HCT116 (cell line): ENCODE measurements around the gene KCNK3. TPM values are rescaled to one million over a fixed set of nuclear protein-coding genes. Genes with fewer than 3 reads are reported as not detected.

Source experiments
- ATAC-seq: fragments of 200-7000 bp; cut with Tn5 transposase; 2 replicates; pipeline ENCODE4 v1.9.1; 2020; ENCODE audit warnings: mild to moderate bottlenecking, moderate library complexity
- BruUV-seq: library from RNA; stranded (reverse); fragments of 400-500 nt; replicated peaks from 2 replicates; lab custom pipeline; 2021; lab: Mats Ljungman, UMichigan
- CTCF ChIA-PET: fragments of 300-600 bp; sonication (Branson Sonifier 250); formaldehyde crosslinking; loops from one replicate; lab custom pipeline; 2021; ENCODE audit warnings: antibody characterized with exemption; lab: Charles Lee
- POLR2A ChIA-PET: fragments of 300-600, 350-600 bp; sonication (Branson Sonifier 250); formaldehyde crosslinking; loops from one replicate; lab custom pipeline; 2021; ENCODE audit warnings: antibody characterized with exemption; lab: Charles Lee
- RAD21 ChIA-PET, 2 experiments: fragments of 300-600 bp; sonication (Branson Sonifier 250); formaldehyde crosslinking; loops; one replicate each; lab custom pipeline; 2023; ENCODE audit warnings: low total read pairs in 2 of 2; ENCODE audit not compliant: uncharacterized antibody in 2 of 2, unreplicated experiment in 2 of 2, low non-redundant PET in 1 of 2; lab: Charles Lee
- DNase-seq: peaks from one replicate; pipeline ENCODE4 v3.0.0-alpha.2; 2010; ENCODE audit warnings: low read depth, low spot score
- H2AFZ ChIP-seq: fragments of 200-600 bp; shearing (Covaris generic), sonication (generic); 2 replicates; pipeline ENCODE4 v1.6.1; 2017; ENCODE audit warnings: low read depth, mixed run types, mixed read lengths, antibody characterized with exemption, low read length; ENCODE audit not compliant: poor library complexity, severe bottlenecking
- H3K27ac ChIP-seq: 2 replicates; pipeline ENCODE4 v1.5.1; 2012; ENCODE audit warnings: low read depth, low read length
- H3K27me3 ChIP-seq: fragments of 200-600 bp; sonication (generic); 2 replicates; pipeline ENCODE4 v1.6.1; 2016; ENCODE audit warnings: mixed run types, low read length, mixed read lengths; ENCODE audit not compliant: insufficient read depth
- H3K36me3 ChIP-seq, 2 experiments: fragments of 200-500 bp in 1 of 2; fragments of 200-600 bp in 1 of 2; sonication (Bioruptor generic) in 1 of 2; sonication (generic) in 1 of 2; 2 replicates each; pipeline versions ENCODE4 v1.5.1 to v1.6.1; 2014 to 2016; ENCODE audit warnings: low read length in 2 of 2, inconsistent platforms in 1 of 2, mixed read lengths in 1 of 2, mixed run types in 1 of 2; ENCODE audit not compliant: insufficient read depth in 2 of 2, control insufficient read depth in 1 of 2
- H3K4me1 ChIP-seq, 2 experiments: fragments of 200-600 bp in 1 of 2; sonication (generic) in 1 of 2; 2 replicates each; pipeline versions ENCODE4 v1.5.1 to v1.6.1; 2012 to 2017; ENCODE audit warnings: low read length in 2 of 2, inconsistent platforms in 1 of 2, mild to moderate bottlenecking in 1 of 2, mixed read lengths in 1 of 2, mixed run types in 1 of 2, moderate library complexity in 1 of 2; ENCODE audit not compliant: insufficient read depth in 2 of 2, control insufficient read depth in 1 of 2
- H3K4me2 ChIP-seq: fragments of 200-600 bp; sonication (generic); 2 replicates; pipeline ENCODE4 v1.6.1; 2017; ENCODE audit warnings: mixed run types, low read length, mixed read lengths
- H3K4me3 ChIP-seq, 2 experiments: fragments of 200-600 bp in 1 of 2; sonication (generic) in 1 of 2; replicated peaks in 1 of 2; 2 replicates each; pipeline ENCODE4 v1.5.1; 2011 to 2016; ENCODE audit warnings: low read length in 2 of 2, control low read depth in 1 of 2, low read depth in 1 of 2, mild to moderate bottlenecking in 1 of 2, mixed read lengths in 1 of 2, mixed run types in 1 of 2
- H3K79me2 ChIP-seq: fragments of 200-600 bp; sonication (generic); 2 replicates; pipeline ENCODE4 v1.6.1; 2017; ENCODE audit warnings: mild to moderate bottlenecking, mixed run types, low read length, moderate library complexity, mixed read lengths; ENCODE audit not compliant: insufficient read depth
- H3K9ac ChIP-seq: fragments of 200-600 bp; sonication (generic); 2 replicates; pipeline ENCODE4 v1.6.1; 2016; ENCODE audit warnings: low read length, mixed read lengths
- H3K9me2 ChIP-seq: fragments of 200-600 bp; sonication (generic), shearing (Covaris generic); 2 replicates; pipeline ENCODE4 v1.6.1; 2017; ENCODE audit warnings: mixed run types, mild to moderate bottlenecking, moderate library complexity; ENCODE audit not compliant: insufficient read depth
- H3K9me3 ChIP-seq, 2 experiments: fragments of 200-500 bp in 1 of 2; fragments of 200-600 bp in 1 of 2; sonication (Bioruptor generic) in 1 of 2; sonication (generic) in 1 of 2; 2 replicates each; pipeline ENCODE4 v1.6.1; 2014 to 2017; ENCODE audit warnings: low read length in 2 of 2, mixed read lengths in 2 of 2, inconsistent platforms in 1 of 2, low read depth in 1 of 2, mild to moderate bottlenecking in 1 of 2, mixed run types in 1 of 2, moderate library complexity in 1 of 2; ENCODE audit not compliant: control insufficient read depth in 1 of 2, insufficient read depth in 1 of 2
- H4K20me1 ChIP-seq: fragments of 200-600 bp; sonication (generic), shearing (Covaris generic); 2 replicates; pipeline ENCODE4 v1.6.1; 2017; ENCODE audit warnings: mixed run types, mild to moderate bottlenecking, moderate library complexity; ENCODE audit not compliant: insufficient read depth
- ATF3 ChIP-seq: IDR thresholded peaks from 2 replicates; pipeline ENCODE4 v1.6.1; 2012
- CBX3 ChIP-seq: IDR thresholded peaks from 2 replicates; pipeline ENCODE4 v1.6.1; 2012; ENCODE audit warnings: low read depth
- CTCF ChIP-seq, 3 experiments: fragments of 200-600 bp in 1 of 3; sonication (generic) in 1 of 3; IDR thresholded peaks in 2 of 3; conservative IDR thresholded peaks in 1 of 3; 2 replicates each; pipeline ENCODE4 v1.5.1; 2012 to 2017; ENCODE audit warnings: low read depth in 2 of 3, low read length in 2 of 3, antibody characterized with exemption in 1 of 3, borderline replicate concordance in 1 of 3, control low read depth in 1 of 3, mild to moderate bottlenecking in 1 of 3, mixed read lengths in 1 of 3, mixed run types in 1 of 3, moderate library complexity in 1 of 3; ENCODE audit not compliant: insufficient read depth in 1 of 3
- EGR1 ChIP-seq: IDR thresholded peaks from 2 replicates; pipeline ENCODE4 v1.6.1; 2012; ENCODE audit warnings: low read depth
- ELF1 ChIP-seq: IDR thresholded peaks from 2 replicates; pipeline ENCODE4 v1.6.1; 2012; ENCODE audit warnings: low read depth, borderline replicate concordance
- EZH2 ChIP-seq: fragments of 200-600 bp; sonication (generic); IDR thresholded peaks from 2 replicates; pipeline ENCODE4 v1.6.1; 2017; ENCODE audit warnings: antibody characterized with exemption, mixed run types
- EZH2phosphoT487 ChIP-seq: fragments of 200-600 bp; IDR thresholded peaks from 2 replicates; pipeline ENCODE4 v1.6.1; 2018; ENCODE audit warnings: antibody characterized with exemption, borderline replicate concordance
- FOSL1 ChIP-seq: IDR thresholded peaks from 2 replicates; pipeline ENCODE4 v1.6.1; 2012; ENCODE audit warnings: low read depth
- MAX ChIP-seq: IDR thresholded peaks from 2 replicates; pipeline ENCODE4 v1.6.1; 2012
- POLR2A ChIP-seq: IDR thresholded peaks from 2 replicates; pipeline ENCODE4 v1.7.0; 2011; ENCODE audit warnings: borderline replicate concordance; ENCODE audit not compliant: insufficient read depth, insufficient read length; ENCODE audit errors: extremely low read depth
- POLR2AphosphoS5 ChIP-seq: IDR thresholded peaks from 2 replicates; pipeline ENCODE4 v1.6.1; 2011; ENCODE audit warnings: mild to moderate bottlenecking, low read depth, low read length, moderate library complexity
- SIN3A ChIP-seq: IDR thresholded peaks from 2 replicates; pipeline ENCODE4 v1.6.1; 2012; ENCODE audit warnings: low read depth
- SP1 ChIP-seq: IDR thresholded peaks from 2 replicates; pipeline ENCODE4 v1.6.1; 2012; ENCODE audit warnings: low read depth
- SRF ChIP-seq: IDR thresholded peaks from 2 replicates; pipeline ENCODE4 v1.6.1; 2012; ENCODE audit warnings: low read depth
- TCF7L2 ChIP-seq: IDR thresholded peaks from 2 replicates; pipeline ENCODE4 v1.7.0; 2011; ENCODE audit warnings: borderline replicate concordance, inconsistent platforms; ENCODE audit not compliant: insufficient read depth, insufficient read length; ENCODE audit errors: extremely low read depth
- YY1 ChIP-seq: IDR thresholded peaks from 2 replicates; pipeline ENCODE4 v1.6.1; 2011; ENCODE audit warnings: low read length, low read depth, moderate library complexity, mild to moderate bottlenecking; ENCODE audit not compliant: insufficient replicate concordance; ENCODE audit errors: extremely low read depth
- ZNF274 ChIP-seq: fragments of 200-500 bp; sonication (Bioruptor generic); IDR thresholded peaks from 2 replicates; pipeline ENCODE4 v1.6.1; 2014; ENCODE audit warnings: mild to moderate bottlenecking, low read depth, low read length, inconsistent platforms
- intact Hi-C: fragments of 100-400 bp; cut with micrococcal nuclease; formaldehyde crosslinking; loops from 2 replicates; pipeline ENCODE4 v1.10.0; 2022
- total RNA-seq: library from RNA; stranded (reverse); gene quantifications from one replicate; pipeline ENCODE4 v1.2.1, GENCODE V29; 2021; ENCODE audit not compliant: unreplicated experiment

The KCNK3 gene
- total RNA-seq, 1 experiment from 2014 or later = 0.71 TPM

GRCh38 chr2:26722911-26723310, 30.4 kb downstream of the KCNK3 start:
- ATAC-seq (no peak), DNase-seq (no peak)
- ChIA-PET POLR2A (interaction anchor here (1.1 to 2.5 kb wide), 4 partner anchors 11 to 83 kb away, joined by 3 to 8 read pairs (median 5); no protein-coding TSS in a partner anchor), RAD21 (no interaction called here), CTCF (no interaction called here)
- Histone ChIP-seq H3K4me3 (no peak overlapping the region), H3K4me2 (peak overlapping the region; percentile 78), H3K9me3 (no peaks in the 10 kb centered on the region), H3K4me1 (peaks cover 64 to 66% of the 10 kb centered on the region in 2 experiments), H3K9ac (peak overlapping the region; percentile 52; the same call in 1 of the 2 replicates), H2AFZ (no peak overlapping the region), H3K79me2 (no peaks in the 10 kb centered on the region), H4K20me1 (no peaks in the 10 kb centered on the region), H3K27ac (peak overlapping the region; percentile 80), H3K9me2 (no peaks in the 10 kb centered on the region)
- no TSS peak for BruUV-seq
- TF ChIP-seq YY1 (no peak), TCF7L2 (no peak), MAX (no peak), SIN3A (no peak), EZH2phosphoT487 (no peak), CBX3 (no peak)
- TF ChIP-seq, all 23 proteins: peak for 0
- Histone ChIP-seq H3K36me3 (no peaks in the 10 kb centered on the region), H3K27me3 (no peaks in the 10 kb centered on the region)
- intact Hi-C loops = no loop called here

- Histone ChIP-seq H3K27ac (peak overlapping the region; percentile 80), H3K9ac (peak overlapping the region; percentile 52), H4K20me1 (no peaks in the 10 kb centered on the region), H3K79me2 (no peaks in the 10 kb centered on the region), H3K4me1 (peaks cover 64 to 66% of the 10 kb centered on the region in 2 experiments), H3K27me3 (no peaks in the 10 kb centered on the region), H3K9me3 (no peaks in the 10 kb centered on the region), H3K9me2 (no peaks in the 10 kb centered on the region), H2AFZ (no peak overlapping the region), H3K4me2 (peak overlapping the region; percentile 78), H3K36me3 (no peaks in the 10 kb centered on the region), H3K4me3 (peak overlapping the region in 1 of 2 experiments; percentile 43; a peak in 2 of 4 replicates)
- RAD21 ChIA-PET = no interaction called here
- ATAC-seq (peak; percentile 6), DNase-seq (no peak)
- POLR2A ChIA-PET = interaction anchor here (1.1 to 2.5 kb wide), 4 partner anchors 11 to 83 kb away, joined by 3 to 8 read pairs (median 5); no protein-coding TSS in a partner anchor
- intact Hi-C loops = no loop called here
- BruUV-seq = TSS peak; percentile 96
- CTCF ChIA-PET = interaction anchor here (0.5 kb wide), 1 partner anchor 151 kb away, joined by 5 read pairs; no protein-coding TSS in a partner anchor
- TF ChIP-seq SIN3A = no peak
- no peak for TF ChIP-seq FOSL1
- no peak for TF ChIP-seq YY1
- no peak for TF ChIP-seq POLR2AphosphoS5
- no peak for TF ChIP-seq MAX
- no peak for TF ChIP-seq ELF1
- no peak for TF ChIP-seq EZH2
- no peak for TF ChIP-seq CTCF (IDR thresholded peaks at IDR 0.05 in 2 of 3, conservative IDR thresholded peaks at IDR 0.05 in 1 of 3; ENCODE audit: borderline replicate concordance in 1 of 3, insufficient read depth in 1 of 3, low read depth in 2 of 3, low read length in 2 of 3)
- TF ChIP-seq ZNF274 = no peak
- TF ChIP-seq POLR2A = no peak
- TF ChIP-seq EGR1 = no peak
- no peak for TF ChIP-seq EZH2phosphoT487
- TF ChIP-seq ATF3 = no peak
- no peak for TF ChIP-seq SRF
- TF ChIP-seq SP1 = no peak
- TF ChIP-seq TCF7L2 = no peak
Observed at GRCh38 chr2:26723475-26723874, 31.0 kb downstream of the KCNK3 start.
